ENCODE results near the gene CERT1. TPM values are rescaled to one million over a fixed set of nuclear protein-coding genes. Genes with fewer than 3 reads are reported as not detected.

Gene CERT1
- total and polyA plus RNA-seq, 2 donors from 2014 or later, result 14.5 to 50.1 TPM

- intact Hi-C loops (cut with DNase I), result no loop called here
- H3K36me3 ChIP-seq (ENCODE audit: control insufficient read depth in 2 of 3, insufficient read depth in 3 of 3, low read length in 3 of 3), result no peaks in the 10 kb centered on the region
- H3K4me3 ChIP-seq (ENCODE audit: low read length in 3 of 3), result no peak overlapping the region
- no peak overlapping the region for H3K9ac ChIP-seq (ENCODE audit: low read length in 3 of 3)
- no peaks in the 10 kb centered on the region for H3K9me3 ChIP-seq (ENCODE audit: control insufficient read depth in 2 of 3, insufficient read depth in 1 of 3, low read length in 3 of 3)
- no peaks in the 10 kb centered on the region for H3K27me3 ChIP-seq (ENCODE audit: control insufficient read depth, insufficient read depth, low read length)
- no peak overlapping the region for H3K27ac ChIP-seq (ENCODE audit: low read depth in 2 of 2, low read length in 2 of 2)
- no peak for TF ChIP-seq CTCF (IDR thresholded peaks at IDR 0.05; ENCODE audit: borderline replicate concordance, extremely low read depth, insufficient read depth)
- H3K4me1 ChIP-seq (ENCODE audit: control insufficient read depth in 2 of 3, insufficient read depth in 2 of 3, low read depth in 1 of 3, low read length in 3 of 3), result peaks cover 0 to 3% (median 0%) of the 10 kb centered on the region in 3 donors
- DNase-seq (no peak), FAIRE-seq (no peak)
Observed at GRCh38 chr5:75331095-75332090, 180.0 kb downstream of the CERT1 start.

GRCh38 chr5:75330404-75330803, 181.0 kb downstream of the CERT1 start:
- no peaks in the 10 kb centered on the region for H3K4me1 ChIP-seq (ENCODE audit: control insufficient read depth in 2 of 3, insufficient read depth in 2 of 3, low read depth in 1 of 3, low read length in 3 of 3)
- H3K4me3 ChIP-seq (ENCODE audit: low read length in 3 of 3), result no peak overlapping the region
- no peaks in the 10 kb centered on the region for H3K36me3 ChIP-seq (ENCODE audit: control insufficient read depth in 2 of 3, insufficient read depth in 3 of 3, low read length in 3 of 3)
- intact Hi-C loops (cut with DNase I), result no loop called here
- no peak for FAIRE-seq
- DNase-seq, result no peak
- H3K9me3 ChIP-seq (ENCODE audit: control insufficient read depth in 2 of 3, insufficient read depth in 1 of 3, low read length in 3 of 3), result no peaks in the 10 kb centered on the region
- no peak overlapping the region for H3K9ac ChIP-seq (ENCODE audit: low read length in 3 of 3)
- TF ChIP-seq CTCF (IDR thresholded peaks at IDR 0.05; ENCODE audit: borderline replicate concordance, extremely low read depth, insufficient read depth), result no peak
- no peaks in the 10 kb centered on the region for H3K27me3 ChIP-seq (ENCODE audit: control insufficient read depth, insufficient read depth, low read length)
- no peak overlapping the region for H3K27ac ChIP-seq (ENCODE audit: low read depth in 2 of 2, low read length in 2 of 2)

Other genes with a start within 250 kb of the CERT1 start
- 39.0 TPM for gene HMGCR, start 174.4 kb downstream of the CERT1 start, total RNA-seq
- 16.4 TPM for gene HMGCR, start 174.4 kb downstream of the CERT1 start, polyA plus RNA-seq (ENCODE audit: insufficient read depth, low read depth, low replicate concordance)
- gene POLK, start 262 bp upstream of the CERT1 start, total RNA-seq, result 38.5 TPM
- gene POLK, start 262 bp upstream of the CERT1 start, polyA plus RNA-seq (ENCODE audit: insufficient read depth, low read depth, low replicate concordance), result 6.6 TPM
- 3.1 TPM for gene ANKDD1B, start 99.8 kb upstream of the CERT1 start, total RNA-seq
- 2.3 TPM for gene ANKDD1B, start 99.8 kb upstream of the CERT1 start, polyA plus RNA-seq (ENCODE audit: insufficient read depth, low read depth, low replicate concordance)
- 12.1 TPM for gene POC5, start 205.8 kb upstream of the CERT1 start, total RNA-seq
- gene POC5, start 205.8 kb upstream of the CERT1 start, polyA plus RNA-seq (ENCODE audit: insufficient read depth, low read depth, low replicate concordance), result 6.1 TPM

Data from kidney (tissue), 14 donors.